ENCODE data around the gene TCEANC2.

DNA sequence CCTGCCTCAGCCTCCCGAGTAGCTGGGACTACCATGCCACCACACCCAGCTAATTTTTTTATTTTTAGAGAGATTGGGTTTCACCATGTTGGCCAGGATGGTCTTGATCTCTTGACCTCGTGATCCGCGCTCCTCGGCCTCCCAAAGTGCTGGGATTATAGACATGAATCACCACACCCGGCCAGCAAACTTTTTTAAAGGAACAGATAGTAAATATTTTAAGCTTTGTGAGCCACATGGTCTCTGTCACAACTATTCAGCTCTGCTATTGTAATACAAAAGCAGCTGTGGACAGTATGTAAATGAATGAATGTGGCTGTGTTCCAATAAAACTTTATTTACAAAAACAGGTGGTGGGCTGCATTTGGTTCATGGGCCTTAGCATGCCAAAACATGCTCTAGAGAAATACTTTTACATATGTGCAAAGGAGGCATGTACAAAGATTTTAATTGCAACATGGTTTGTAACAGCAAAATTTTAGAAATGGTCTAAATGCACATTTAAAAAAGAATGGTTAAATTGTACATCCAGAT, 52.4 kb downstream of the TCEANC2 start:
- TF ChIP-seq, protein P1, sequence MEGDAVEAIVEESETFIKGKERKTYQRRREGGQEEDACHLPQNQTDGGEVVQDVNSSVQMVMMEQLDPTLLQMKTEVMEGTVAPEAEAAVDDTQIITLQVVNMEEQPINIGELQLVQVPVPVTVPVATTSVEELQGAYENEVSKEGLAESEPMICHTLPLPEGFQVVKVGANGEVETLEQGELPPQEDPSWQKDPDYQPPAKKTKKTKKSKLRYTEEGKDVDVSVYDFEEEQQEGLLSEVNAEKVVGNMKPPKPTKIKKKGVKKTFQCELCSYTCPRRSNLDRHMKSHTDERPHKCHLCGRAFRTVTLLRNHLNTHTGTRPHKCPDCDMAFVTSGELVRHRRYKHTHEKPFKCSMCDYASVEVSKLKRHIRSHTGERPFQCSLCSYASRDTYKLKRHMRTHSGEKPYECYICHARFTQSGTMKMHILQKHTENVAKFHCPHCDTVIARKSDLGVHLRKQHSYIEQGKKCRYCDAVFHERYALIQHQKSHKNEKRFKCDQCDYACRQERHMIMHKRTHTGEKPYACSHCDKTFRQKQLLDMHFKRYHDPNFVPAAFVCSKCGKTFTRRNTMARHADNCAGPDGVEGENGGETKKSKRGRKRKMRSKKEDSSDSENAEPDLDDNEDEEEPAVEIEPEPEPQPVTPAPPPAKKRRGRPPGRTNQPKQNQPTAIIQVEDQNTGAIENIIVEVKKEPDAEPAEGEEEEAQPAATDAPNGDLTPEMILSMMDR (IDR thresholded peaks at IDR 0.05): no peak
- no peak for TF ChIP-seq POLR2AphosphoS5 (IDR thresholded peaks at IDR 0.05)
- no peak for TF ChIP-seq POLR2A (IDR thresholded peaks at IDR 0.05)
- no peak for TF ChIP-seq EP300 (IDR thresholded peaks at IDR 0.05; ENCODE audit: low read depth)

All from transverse colon (tissue), 4 donors.